SK-N-SH (cell line): ENCODE results near the gene NELFB.

Source experiments
- CHD2 ChIP-seq: fragments of 150-350 bp; IDR thresholded peaks from 2 replicates; pipeline ENCODE4 v1.6.1; 2018; ENCODE audit warnings: low read length; ENCODE audit not compliant: partially characterized antibody
- EP300 ChIP-seq, 2 experiments: IDR thresholded peaks; 2 replicates each; pipeline versions ENCODE4 v1.4.0 to v1.6.1; 2012; ENCODE audit warnings: borderline replicate concordance in 1 of 2, low read depth in 1 of 2, low read length in 1 of 2
- EZH2phosphoT487 ChIP-seq: fragments of 200-600 bp; sonication (generic); IDR thresholded peaks from 2 replicates; pipeline ENCODE4 v1.6.1; 2017; ENCODE audit warnings: low read depth, mixed run types, mild to moderate bottlenecking, antibody characterized with exemption, moderate library complexity, borderline replicate concordance
- NFIC ChIP-seq: IDR thresholded peaks from 2 replicates; pipeline ENCODE4 v1.4.0; 2012; ENCODE audit warnings: borderline replicate concordance
- POLR2AphosphoS5 ChIP-seq: IDR thresholded peaks from 2 replicates; pipeline ENCODE4 v1.6.1; 2012; ENCODE audit warnings: low read depth, low read length
- RAD21 ChIP-seq: IDR thresholded peaks from 2 replicates; pipeline ENCODE4 v1.6.1; 2012; ENCODE audit warnings: mild to moderate bottlenecking, low read length
- RCOR1 ChIP-seq: fragments of 150-350 bp; IDR thresholded peaks from 2 replicates; pipeline ENCODE4 v1.6.1; 2017; ENCODE audit warnings: antibody characterized with exemption, low read length
- SIN3A ChIP-seq: IDR thresholded peaks from 2 replicates; pipeline ENCODE4 v1.6.1; 2012; ENCODE audit warnings: low read depth, mild to moderate bottlenecking, low read length, moderate library complexity, borderline replicate concordance
- SMC3 ChIP-seq: IDR thresholded peaks from 2 replicates; pipeline ENCODE4 v1.6.1; 2012; ENCODE audit warnings: low read depth, low read length, improper control_type of control experiment
- TF ChIP-seq, protein P1 (sequence below): fragments of 200-600 bp; sonication (generic); IDR thresholded peaks from 2 replicates; pipeline ENCODE4 v1.6.1; 2017; ENCODE audit warnings: antibody characterized with exemption, mild to moderate bottlenecking, moderate library complexity
- TF ChIP-seq, protein P2 (sequence below): IDR thresholded peaks from 2 replicates; pipeline ENCODE4; 2012
- TF ChIP-seq, protein P3 (sequence below): IDR thresholded peaks from 2 replicates; pipeline ENCODE4 v1.4.0; 2012; ENCODE audit warnings: low read depth, borderline replicate concordance

DNA sequence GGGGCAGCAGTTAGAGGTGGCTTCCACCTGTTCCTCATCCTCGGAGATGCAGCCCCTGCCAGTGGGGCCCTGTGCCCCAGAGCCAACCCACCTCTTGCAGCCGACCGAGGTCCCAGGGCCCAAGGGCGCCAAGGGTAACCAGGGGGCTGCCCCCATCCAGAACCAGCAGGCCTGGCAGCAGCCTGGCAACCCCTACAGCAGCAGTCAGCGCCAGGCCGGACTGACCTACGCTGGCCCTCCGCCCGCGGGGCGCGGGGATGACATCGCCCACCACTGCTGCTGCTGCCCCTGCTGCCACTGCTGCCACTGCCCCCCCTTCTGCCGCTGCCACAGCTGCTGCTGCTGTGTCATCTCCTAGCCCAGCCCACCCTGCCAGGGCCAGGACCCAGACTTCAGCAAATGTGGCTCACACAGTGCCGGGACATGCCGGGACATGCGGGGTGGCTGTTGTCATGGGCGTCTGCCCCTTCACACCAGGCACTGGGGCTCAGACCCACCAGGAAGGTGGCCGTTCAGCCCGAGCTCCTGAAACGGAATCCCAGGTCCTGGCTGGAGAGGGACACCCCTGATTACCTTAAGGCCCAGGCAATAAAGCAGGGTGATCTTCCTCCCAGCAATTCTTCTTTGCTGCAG lies 29.3 kb upstream of the NELFB start:
- TF ChIP-seq EP300 (IDR thresholded peaks at IDR 0.05; ENCODE audit: borderline replicate concordance in 1 of 2, low read depth in 1 of 2, low read length in 1 of 2) (no peak), CHD2 (no peak), EZH2phosphoT487 (no peak), SIN3A (no peak), NFIC (no peak), POLR2AphosphoS5 (no peak), SMC3 (no peak), RCOR1 (no peak), RAD21 (no peak)
- TF ChIP-seq, protein P1, sequence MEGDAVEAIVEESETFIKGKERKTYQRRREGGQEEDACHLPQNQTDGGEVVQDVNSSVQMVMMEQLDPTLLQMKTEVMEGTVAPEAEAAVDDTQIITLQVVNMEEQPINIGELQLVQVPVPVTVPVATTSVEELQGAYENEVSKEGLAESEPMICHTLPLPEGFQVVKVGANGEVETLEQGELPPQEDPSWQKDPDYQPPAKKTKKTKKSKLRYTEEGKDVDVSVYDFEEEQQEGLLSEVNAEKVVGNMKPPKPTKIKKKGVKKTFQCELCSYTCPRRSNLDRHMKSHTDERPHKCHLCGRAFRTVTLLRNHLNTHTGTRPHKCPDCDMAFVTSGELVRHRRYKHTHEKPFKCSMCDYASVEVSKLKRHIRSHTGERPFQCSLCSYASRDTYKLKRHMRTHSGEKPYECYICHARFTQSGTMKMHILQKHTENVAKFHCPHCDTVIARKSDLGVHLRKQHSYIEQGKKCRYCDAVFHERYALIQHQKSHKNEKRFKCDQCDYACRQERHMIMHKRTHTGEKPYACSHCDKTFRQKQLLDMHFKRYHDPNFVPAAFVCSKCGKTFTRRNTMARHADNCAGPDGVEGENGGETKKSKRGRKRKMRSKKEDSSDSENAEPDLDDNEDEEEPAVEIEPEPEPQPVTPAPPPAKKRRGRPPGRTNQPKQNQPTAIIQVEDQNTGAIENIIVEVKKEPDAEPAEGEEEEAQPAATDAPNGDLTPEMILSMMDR = no peak
- TF ChIP-seq, protein P2, sequence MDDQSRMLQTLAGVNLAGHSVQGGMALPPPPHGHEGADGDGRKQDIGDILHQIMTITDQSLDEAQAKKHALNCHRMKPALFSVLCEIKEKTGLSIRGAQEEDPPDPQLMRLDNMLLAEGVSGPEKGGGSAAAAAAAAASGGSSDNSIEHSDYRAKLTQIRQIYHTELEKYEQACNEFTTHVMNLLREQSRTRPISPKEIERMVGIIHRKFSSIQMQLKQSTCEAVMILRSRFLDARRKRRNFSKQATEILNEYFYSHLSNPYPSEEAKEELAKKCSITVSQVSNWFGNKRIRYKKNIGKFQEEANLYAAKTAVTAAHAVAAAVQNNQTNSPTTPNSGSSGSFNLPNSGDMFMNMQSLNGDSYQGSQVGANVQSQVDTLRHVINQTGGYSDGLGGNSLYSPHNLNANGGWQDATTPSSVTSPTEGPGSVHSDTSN = no peak
- TF ChIP-seq, protein P3, sequence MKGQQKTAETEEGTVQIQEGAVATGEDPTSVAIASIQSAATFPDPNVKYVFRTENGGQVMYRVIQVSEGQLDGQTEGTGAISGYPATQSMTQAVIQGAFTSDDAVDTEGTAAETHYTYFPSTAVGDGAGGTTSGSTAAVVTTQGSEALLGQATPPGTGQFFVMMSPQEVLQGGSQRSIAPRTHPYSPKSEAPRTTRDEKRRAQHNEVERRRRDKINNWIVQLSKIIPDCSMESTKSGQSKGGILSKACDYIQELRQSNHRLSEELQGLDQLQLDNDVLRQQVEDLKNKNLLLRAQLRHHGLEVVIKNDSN = no peak
